Mesodermal cell (in vitro differentiated cells): ENCODE measurements around the gene MIPEP.
"Not testable (repeated sequence)": the region's sequence is repeated elsewhere in the genome, so short reads cannot be mapped to it uniquely, and the experiment has no call there.

Source experiments
- H3K27ac ChIP-seq: 2 replicates; pipeline ENCODE4 v1.7.0; 2013; ENCODE audit warnings: mild to moderate bottlenecking, low read depth, low read length, moderate library complexity; ENCODE audit not compliant: severe bottlenecking
- H3K36me3 ChIP-seq: 2 replicates; pipeline ENCODE4 v1.7.1; 2013; ENCODE audit warnings: mild to moderate bottlenecking, low read length, moderate library complexity; ENCODE audit not compliant: control insufficient read depth, insufficient read depth
- H3K4me1 ChIP-seq: one replicate; pipeline ENCODE4 v1.7.1; 2013; ENCODE audit warnings: mild to moderate bottlenecking, low read length; ENCODE audit not compliant: insufficient read depth, control insufficient read depth, poor library complexity, severe bottlenecking
- H3K4me3 ChIP-seq: 2 replicates; pipeline ENCODE4 v1.7.0; 2013; ENCODE audit warnings: low read length, control low read depth, mild to moderate bottlenecking; ENCODE audit not compliant: insufficient read depth, poor library complexity, severe bottlenecking; ENCODE audit errors: extremely low read depth
- H3K9me3 ChIP-seq: 2 replicates; pipeline ENCODE4 v1.7.1; 2013; ENCODE audit warnings: mild to moderate bottlenecking, low read length, moderate library complexity; ENCODE audit not compliant: control insufficient read depth
- WGBS, 2 experiments: methylation state at CpG; one replicate each; pipeline ENCODE4 v1.1.5; 2013; ENCODE audit warnings: missing lambda C conversion rate in 2 of 2; ENCODE audit not compliant: insufficient coverage in 2 of 2; 5-methylcytosine and 5-hydroxymethylcytosine counted together

Gene MIPEP

DNA sequence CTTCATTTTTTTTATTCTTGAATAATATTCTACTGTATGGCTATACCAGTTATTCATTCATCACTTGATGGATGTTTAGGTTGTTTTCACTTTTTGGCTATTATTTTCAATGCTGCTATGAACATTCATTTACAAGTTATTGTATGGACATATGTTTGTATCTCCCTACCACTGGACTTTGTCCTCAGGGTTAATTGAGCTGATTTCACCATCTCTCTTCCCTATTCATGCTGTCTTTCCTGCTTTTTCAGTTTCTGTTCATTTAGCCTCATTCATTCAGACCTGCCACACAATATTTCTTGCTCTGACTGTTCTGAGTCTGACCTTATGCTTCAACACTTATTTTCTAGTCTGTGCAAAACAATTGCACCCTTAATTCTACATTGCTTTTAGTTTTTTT, 20.4 kb upstream of the MIPEP start:
- Histone ChIP-seq H3K36me3 (no peaks in the 10 kb centered on the region), H3K4me3 (no peak overlapping the region), H3K9me3 (no peaks in the 10 kb centered on the region), H3K27ac (no peak overlapping the region), H3K4me1 (no peaks in the 10 kb centered on the region)

- no peak overlapping the region for H3K27ac ChIP-seq
- peaks cover 6% of the 10 kb centered on the region for H3K4me1 ChIP-seq
- no peaks in the 10 kb centered on the region for H3K36me3 ChIP-seq
- WGBS, 2 experiments: no CpG with 5 or more reads among the region's 2 CpGs
- no peak overlapping the region for H3K4me3 ChIP-seq
- no peaks in the 10 kb centered on the region for H3K9me3 ChIP-seq
Observed at GRCh38 chr13:23905766-23906165, 16.6 kb upstream of the MIPEP start.

DNA sequence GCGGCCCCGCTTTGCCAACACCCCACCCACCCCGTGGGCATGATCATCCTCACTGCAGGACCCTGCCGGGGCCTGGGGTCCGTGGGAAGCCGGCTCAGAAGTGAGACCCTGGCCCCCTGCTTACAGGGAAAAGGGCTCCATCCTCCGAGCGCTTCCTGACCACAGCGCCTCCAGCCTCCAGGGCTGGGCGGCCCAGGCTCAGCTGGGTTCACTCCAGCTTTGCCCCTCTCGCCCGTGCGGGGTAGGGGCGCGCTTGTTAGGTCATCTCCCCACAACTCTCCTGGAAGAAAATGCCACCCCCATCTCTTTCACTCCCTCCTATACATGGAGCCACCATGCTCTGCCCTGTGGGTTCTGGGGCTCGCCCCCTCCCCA, 14.7 kb upstream of the MIPEP start:
- H3K27ac ChIP-seq: no peak overlapping the region
- peaks cover 6% of the 10 kb centered on the region for H3K4me1 ChIP-seq
- no peak overlapping the region for H3K4me3 ChIP-seq
- H3K36me3 ChIP-seq: no peaks in the 10 kb centered on the region
- 50 to 60% methylated on average over 1 to 10 of the region's 16 CpGs for WGBS, 2 experiments
- no peaks in the 10 kb centered on the region for H3K9me3 ChIP-seq

DNA sequence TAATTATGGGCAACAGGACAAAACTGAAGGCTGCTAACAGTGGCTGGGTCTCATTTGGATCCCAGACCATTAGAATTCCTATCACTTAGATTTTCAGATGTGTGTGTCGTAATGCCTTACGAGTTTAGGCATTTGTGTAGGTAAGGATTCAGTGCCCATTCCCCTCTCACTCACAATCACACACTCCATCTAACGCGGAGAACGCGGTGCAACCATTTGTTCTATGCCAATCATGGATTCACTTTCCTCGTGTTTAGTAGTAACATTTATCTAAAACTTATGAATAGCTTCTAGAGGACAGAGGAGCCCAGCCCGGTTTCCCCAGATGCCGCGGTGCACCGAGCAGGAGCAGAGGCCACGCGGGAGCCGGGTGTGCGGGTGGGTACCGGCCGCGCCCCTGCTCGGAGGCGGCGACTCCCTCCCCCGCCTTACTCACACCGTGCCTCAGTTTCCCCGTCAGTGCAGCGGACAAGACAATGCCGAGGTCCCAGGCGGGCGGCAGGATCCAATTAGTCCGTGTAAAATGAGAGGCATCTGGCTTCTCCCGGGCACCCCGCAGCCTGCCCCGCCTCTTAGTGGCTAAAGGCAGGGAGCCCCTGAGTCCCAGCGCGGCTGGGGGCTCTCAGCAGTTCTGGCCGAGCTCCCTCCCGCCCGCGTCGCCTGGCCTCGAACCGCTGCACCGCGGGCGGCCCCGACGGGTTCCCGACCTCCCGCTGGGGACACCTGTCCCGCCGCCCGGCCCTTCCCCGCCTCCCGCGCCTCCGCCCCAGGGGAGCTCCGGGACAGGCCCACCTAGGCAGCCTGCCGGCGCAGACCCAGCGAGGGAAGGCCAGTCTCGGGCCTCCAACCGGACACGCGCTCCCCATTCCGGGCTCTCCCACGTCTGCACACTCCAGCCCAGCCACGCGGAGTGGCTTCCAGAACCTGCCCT, 14.0 kb upstream of the MIPEP start:
- Histone ChIP-seq H3K27ac (no peak overlapping the region), H3K4me1 (peaks cover 6% of the 10 kb centered on the region), H3K36me3 (no peaks in the 10 kb centered on the region), H3K9me3 (no peaks in the 10 kb centered on the region), H3K4me3 (no peak overlapping the region)
- WGBS, 2 experiments: 47 to 58% methylated on average over 42 to 57 of the region's 67 CpGs

- no peaks in the 10 kb centered on the region for H3K36me3 ChIP-seq
- H3K4me3 ChIP-seq: no peak overlapping the region
- peaks cover 6% of the 10 kb centered on the region for H3K4me1 ChIP-seq
- H3K9me3 ChIP-seq: no peaks in the 10 kb centered on the region
- 86 to 100% methylated on average over 1 of the region's 4 CpGs for WGBS, 2 experiments
- H3K27ac ChIP-seq: no peak overlapping the region
Observed at GRCh38 chr13:23901365-23901764, 12.2 kb upstream of the MIPEP start.

DNA sequence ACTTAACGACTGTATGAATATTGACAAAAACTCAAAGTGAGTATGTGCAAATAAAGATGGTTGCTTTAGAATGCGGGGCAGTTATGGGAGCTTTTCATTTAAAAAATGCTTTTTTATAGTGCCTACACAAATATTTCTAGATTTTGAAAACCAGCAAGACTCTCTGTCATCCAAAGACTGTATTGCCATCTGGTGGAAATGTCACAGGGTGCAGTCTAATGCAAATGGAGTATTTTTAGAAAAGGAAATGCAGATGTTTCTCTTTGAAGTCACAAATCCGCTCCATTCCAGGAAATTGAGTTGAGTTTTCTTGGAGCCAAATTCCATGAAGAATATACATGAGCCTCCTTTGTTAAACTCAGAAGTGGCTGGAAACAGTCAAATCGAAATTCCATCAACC, 10.4 kb upstream of the MIPEP start:
- H3K4me1 ChIP-seq: peaks cover 6% of the 10 kb centered on the region
- no peak overlapping the region for H3K4me3 ChIP-seq
- H3K9me3 ChIP-seq: no peaks in the 10 kb centered on the region
- WGBS, 2 experiments: 56% methylated on average over 2 of the region's 4 CpGs; no CpG with 5 or more reads in 1 of the 2 experiments
- H3K36me3 ChIP-seq: no peaks in the 10 kb centered on the region
- no peak overlapping the region for H3K27ac ChIP-seq

DNA sequence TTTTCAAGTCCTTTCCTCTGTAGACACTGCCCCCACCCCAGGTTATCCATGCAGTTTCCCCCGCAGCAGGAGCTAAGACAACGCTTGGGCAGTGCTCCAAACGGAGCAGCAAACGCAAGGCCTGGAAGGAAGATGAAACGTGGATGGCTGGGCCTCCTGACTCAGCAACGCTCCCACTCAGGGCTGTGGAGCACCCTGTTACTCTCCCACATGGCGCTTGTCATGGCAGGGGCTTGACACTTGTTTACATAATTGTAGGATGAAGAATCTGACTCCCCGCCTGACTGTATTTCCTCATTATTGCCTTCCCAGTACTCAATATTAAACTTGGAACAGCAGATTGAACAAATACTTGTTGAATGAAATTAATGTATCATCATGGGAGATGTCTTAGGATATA, 8.9 kb upstream of the MIPEP start:
- peaks cover 6% of the 10 kb centered on the region for H3K4me1 ChIP-seq
- H3K4me3 ChIP-seq: no peak overlapping the region

DNA sequence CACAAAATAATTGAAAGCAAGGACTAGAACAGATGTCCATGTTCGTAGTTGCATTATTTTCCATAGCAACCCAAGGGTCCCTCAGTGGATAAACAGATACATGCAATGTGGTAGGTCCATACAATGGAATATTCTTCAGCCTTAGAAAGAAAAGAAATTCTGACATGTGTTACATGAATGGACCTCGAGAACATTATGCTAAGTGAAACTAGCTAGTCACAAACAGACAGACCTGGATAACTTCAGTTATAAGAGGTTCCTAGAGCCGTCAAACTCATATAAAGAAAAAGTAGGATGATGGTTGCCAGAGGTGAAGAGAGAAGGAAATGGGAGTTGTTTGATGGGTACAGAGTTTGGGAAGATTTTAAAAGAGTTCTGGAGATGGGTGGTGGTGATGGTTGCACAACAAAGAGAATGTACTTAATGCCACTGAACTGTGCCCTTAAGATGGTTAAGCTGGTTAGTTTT, 8.3 kb upstream of the MIPEP start, which contains the start of gene C1QTNF9B:
Gene C1QTNF9B (minus strand): TSS at position 51 of the 468 bp plus-strand sequence.
- not testable (repeated sequence) for H3K4me3 ChIP-seq, H3K36me3 ChIP-seq, H3K27ac ChIP-seq, H3K9me3 ChIP-seq, H3K4me1 ChIP-seq
- 67 to 83% methylated on average over 2 of the region's 3 CpGs for WGBS, 2 experiments

More for the DNA sequence above, 8.9 kb upstream of the MIPEP start:
- H3K27ac ChIP-seq: no peak overlapping the region
- 83 to 100% methylated on average over 5 of the region's 8 CpGs for WGBS, 2 experiments
- no peaks in the 10 kb centered on the region for H3K9me3 ChIP-seq
- no peaks in the 10 kb centered on the region for H3K36me3 ChIP-seq

DNA sequence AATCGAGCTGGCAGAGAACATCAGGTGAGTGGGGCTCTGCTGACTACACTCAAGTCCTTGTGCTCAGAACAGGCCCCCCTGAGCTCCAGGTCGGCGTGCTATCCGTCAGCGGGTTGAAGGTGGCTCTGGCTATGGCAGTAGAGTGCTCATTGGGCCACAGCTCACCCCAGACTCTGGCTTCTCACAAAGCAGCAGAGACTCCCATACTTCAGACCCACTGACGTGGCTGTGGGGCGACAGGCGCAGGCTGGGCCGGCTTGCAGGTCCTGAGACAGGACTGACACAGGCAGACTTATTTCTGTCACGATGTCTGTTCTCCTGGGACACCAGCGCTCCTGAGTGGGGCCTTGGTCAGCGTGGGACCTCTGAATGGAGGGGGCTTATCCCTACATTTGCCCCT, 5.5 kb upstream of the MIPEP start:
- whole genome bisulfite sequencing, 2 experiments: 33 to 80% methylated on average over 1 of the region's 12 CpGs
- H3K36me3 ChIP-seq, H3K4me3 ChIP-seq, H3K9me3 ChIP-seq, H3K4me1 ChIP-seq, H3K27ac ChIP-seq: not testable (repeated sequence)

GRCh38 chr13:23893791-23894190, 4.6 kb upstream of the MIPEP start:
- not testable (repeated sequence) for H3K9me3 ChIP-seq, H3K27ac ChIP-seq, H3K4me3 ChIP-seq, H3K4me1 ChIP-seq, H3K36me3 ChIP-seq
- WGBS, 2 experiments: no CpG with 5 or more reads among the region's 4 CpGs
